PC-3 (cell line): ENCODE results near the gene TM2D1.

Experiments
- CTCF ChIP-seq: fragments of 300-600 bp; sonication (generic); conservative IDR thresholded peaks from 2 replicates; pipeline ENCODE4 v1.5.1; 2017; ENCODE audit warnings: antibody characterized with exemption, low read depth, mild to moderate bottlenecking, low read length
- EZH2 ChIP-seq: fragments of 300-600 bp; sonication (generic); IDR thresholded peaks from one replicate; pipeline ENCODE4 v1.6.1; 2017; ENCODE audit warnings: antibody characterized with exemption, mild to moderate bottlenecking, low read length; ENCODE audit not compliant: unreplicated experiment
- EZH2phosphoT487 ChIP-seq: fragments of 300-600 bp; sonication (generic); IDR thresholded peaks from 2 replicates; pipeline ENCODE4 v1.6.1; 2018; ENCODE audit warnings: mild to moderate bottlenecking, antibody characterized with exemption, low read length, borderline replicate concordance

GRCh38 chr1:61674221-61674620 lies 50.7 kb downstream of the TM2D1 start:
- TF ChIP-seq CTCF = no peak
- no peak for TF ChIP-seq EZH2
- TF ChIP-seq EZH2phosphoT487 = no peak
